Transverse colon (tissue), 4 donors: Measurements from ENCODE around the gene PKP4.

Experiments used
- CTCF ChIP-seq, 5 experiments: fragments of 200-600 bp in 3 of 5; fragments of 450-650 bp in 2 of 5; sonication (generic) in 3 of 5; IDR thresholded peaks; 1 replicate in 2 of 5; 2 replicates in 3 of 5; pipeline ENCODE4 v1.5.1; 2016 to 2017; ENCODE audit warnings: antibody characterized with exemption in 5 of 5, inconsistent platforms in 3 of 5, mild to moderate bottlenecking in 2 of 5, moderate library complexity in 1 of 5
- POLR2A ChIP-seq: fragments of 450-650 bp; IDR thresholded peaks from one replicate; pipeline ENCODE4 v1.6.1; 2016; ENCODE audit warnings: antibody characterized with exemption, mild to moderate bottlenecking, moderate library complexity
- POLR2AphosphoS5 ChIP-seq, 3 donors: sonication (generic); formaldehyde crosslinking; IDR thresholded peaks; one replicate each; pipeline ENCODE4 v1.6.1; 2016; ENCODE audit warnings: antibody characterized with exemption in 3 of 3

- TF ChIP-seq CTCF (IDR thresholded peaks at IDR 0.05) (no peak), POLR2A (no peak), POLR2AphosphoS5 (IDR thresholded peaks at IDR 0.05) (no peak)
Observed at GRCh38 chr2:158460632-158461297, 4.0 kb downstream of the PKP4 start.
